K562 (cell line): ENCODE results near the gene OR10D3. TPM values are rescaled to one million over a fixed set of nuclear protein-coding genes. Genes with fewer than 3 reads are reported as not detected.
A peak's percentile ranks its signal among the peaks of the same experiment; 100 is the strongest.

ENCODE experiments used
- ATAC-seq: fragments of 200-7000 bp; cut with Tn5 transposase; 3 replicates; pipeline ENCODE4 v1.9.1; 2020; ENCODE audit warnings: moderate library complexity
- BruUV-seq: library from RNA; stranded (reverse); fragments of 400-500 nt; replicated peaks from 2 replicates; lab custom pipeline; 2021; lab: Mats Ljungman, UMichigan
- CTCF ChIA-PET: fragments of 300-600 bp; formaldehyde crosslinking; extraction: SDS; loops from one replicate; lab custom pipeline; 2021; ENCODE audit warnings: low intra/inter-chr PET ratio; lab: Yijun Ruan, JAX
- POLR2A ChIA-PET: fragments of 300-600, 350-650 bp; sonication (Branson Sonifier 250); formaldehyde crosslinking; extraction: SDS; loops from one replicate; lab custom pipeline; 2021; ENCODE audit warnings: antibody characterized with exemption, inconsistent platforms; lab: Yijun Ruan, JAX
- DNase-seq, 4 experiments: peaks; one replicate each; pipeline versions ENCODE4 v3.0.0 to v3.0.0-alpha.2; 2011 to 2018; ENCODE audit warnings: low spot score in 3 of 4, mixed read lengths in 3 of 4; ENCODE audit errors: extremely low read depth in 1 of 4
- FAIRE-seq: peaks from 2 replicates; lab custom pipeline; 2011; peaks lifted over from hg19 to GRCh38; lab: Jason Lieb, UNC
- H2AFZ ChIP-seq: 2 replicates; pipeline ENCODE4 v1.6.0; 2011; ENCODE audit warnings: low read depth, low read length, control low read depth, inconsistent platforms
- H3K27ac ChIP-seq: fragments of 200-600 bp; 3 replicates; pipeline ENCODE4 v1.8.0; 2011; ENCODE audit warnings: low read depth, mild to moderate bottlenecking, control low read depth, inconsistent platforms, low read length, moderate library complexity, mixed read lengths; ENCODE audit errors: extremely low read depth
- H3K27me3 ChIP-seq, 2 experiments: fragments of 300-600 bp in 1 of 2; 2 replicates in 1 of 2; 3 replicates in 1 of 2; pipeline versions ENCODE4 v1.6.0 to v1.8.0; 2011; ENCODE audit warnings: inconsistent platforms in 2 of 2, low read length in 2 of 2, mild to moderate bottlenecking in 1 of 2, mixed read lengths in 1 of 2, moderate library complexity in 1 of 2; ENCODE audit not compliant: control insufficient read depth in 2 of 2, insufficient read depth in 2 of 2
- H3K36me3 ChIP-seq: fragments of 300-600 bp; 3 replicates; pipeline ENCODE4 v1.8.0; 2011; ENCODE audit warnings: mild to moderate bottlenecking, low read length, inconsistent platforms; ENCODE audit not compliant: control insufficient read depth, insufficient read depth
- H3K4me1 ChIP-seq, 2 experiments: fragments of 200-600 bp in 1 of 2; replicated peaks in 1 of 2; 2 replicates in 1 of 2; 3 replicates in 1 of 2; pipeline versions ENCODE4 v1.5.1 to v1.8.0; 2011; ENCODE audit warnings: inconsistent platforms in 2 of 2, low read length in 2 of 2, mild to moderate bottlenecking in 1 of 2, mixed read lengths in 1 of 2, moderate library complexity in 1 of 2; ENCODE audit not compliant: control insufficient read depth in 2 of 2, insufficient read depth in 2 of 2
- H3K4me2 ChIP-seq: 2 replicates; pipeline ENCODE4 v1.6.1; 2011; ENCODE audit warnings: low read length, control low read depth, inconsistent platforms, mixed read lengths; ENCODE audit not compliant: insufficient read depth
- H3K4me3 ChIP-seq: fragments of 200-600 bp; sonication (generic), shearing (Covaris generic); 2 replicates; pipeline ENCODE4 v1.5.1; 2016; ENCODE audit warnings: control low read depth, inconsistent platforms
- H3K79me2 ChIP-seq: fragments of 200-600 bp; 3 replicates; pipeline ENCODE4 v1.8.0; 2011; ENCODE audit warnings: low read length, inconsistent platforms; ENCODE audit not compliant: control insufficient read depth, insufficient read depth
- H3K9ac ChIP-seq, 2 experiments: 2 replicates each; pipeline versions ENCODE4 v1.6.0 to v1.6.1; 2011; ENCODE audit warnings: low read depth in 2 of 2, low read length in 2 of 2, control low read depth in 1 of 2, inconsistent platforms in 1 of 2, mild to moderate bottlenecking in 1 of 2, mixed read lengths in 1 of 2; ENCODE audit not compliant: insufficient read depth in 1 of 2
- H3K9me1 ChIP-seq: one replicate; pipeline ENCODE4 v1.6.0; 2011; ENCODE audit warnings: inconsistent platforms, mild to moderate bottlenecking, low read length, moderate library complexity; ENCODE audit not compliant: control insufficient read depth, insufficient read depth
- H3K9me3 ChIP-seq: replicated peaks from 2 replicates; pipeline ENCODE4 v1.5.1; 2011; ENCODE audit warnings: low read depth, low read length, inconsistent platforms; ENCODE audit not compliant: control insufficient read depth, insufficient read depth
- H4K20me1 ChIP-seq: replicated peaks from 2 replicates; pipeline ENCODE4 v1.6.1; 2011; ENCODE audit warnings: low read length, inconsistent platforms, mixed read lengths; ENCODE audit not compliant: control insufficient read depth, insufficient read depth
- ATF6 ChIP-seq: sonication (generic); formaldehyde crosslinking; IDR thresholded peaks from 2 replicates; pipeline ENCODE4 v1.4.0; 2020; ENCODE audit warnings: mild to moderate bottlenecking, missing genetic modification reagents
- DDX20 ChIP-seq: fragments of 450-650 bp; IDR thresholded peaks from 2 replicates; pipeline ENCODE4 v1.6.1; 2016; ENCODE audit warnings: missing genetic modification characterization, low read depth, mild to moderate bottlenecking, missing compliant biosample characterization, moderate library complexity
- DMBX1 ChIP-seq: fragments of 250-450 bp; sonication (Bioruptor Pico); IDR thresholded peaks from 2 replicates; pipeline ENCODE4 v1.8.0; 2022; ENCODE audit warnings: inconsistent platforms, mild to moderate bottlenecking, moderate library complexity, borderline replicate concordance
- FOXA1 ChIP-seq: fragments of 450-650 bp; IDR thresholded peaks from 2 replicates; pipeline ENCODE4 v1.6.1; 2016; ENCODE audit warnings: mild to moderate bottlenecking, borderline replicate concordance
- FOXJ3 ChIP-seq: sonication (generic); formaldehyde crosslinking; IDR thresholded peaks from 2 replicates; pipeline ENCODE4 v1.4.0; 2020; ENCODE audit warnings: mild to moderate bottlenecking, missing genetic modification reagents
- KLF10 ChIP-seq: fragments of 250-450 bp; sonication (Bioruptor Pico); IDR thresholded peaks from 2 replicates; pipeline ENCODE4 v1.6.1; 2021; ENCODE audit warnings: matching md5 sums
- MITF ChIP-seq: IDR thresholded peaks from 2 replicates; pipeline ENCODE4 v1.6.1; 2014; ENCODE audit warnings: antibody characterized with exemption
- NFRKB ChIP-seq: fragments of 450-650 bp; IDR thresholded peaks from 2 replicates; pipeline ENCODE4 v1.6.1; 2016; ENCODE audit warnings: low read depth
- NR3C1 ChIP-seq: sonication (generic); formaldehyde crosslinking; IDR thresholded peaks from 2 replicates; pipeline ENCODE4 v1.8.1; 2022; ENCODE audit warnings: missing genetic modification reagents
- PHF21A ChIP-seq: fragments of 450-650 bp; IDR thresholded peaks from 2 replicates; pipeline ENCODE4 v1.6.1; 2017; ENCODE audit warnings: low read depth, borderline replicate concordance
- SIN3A ChIP-seq, 2 experiments: fragments of 150-350 bp in 1 of 2; IDR thresholded peaks; 2 replicates each; pipeline ENCODE4 v1.6.1; 2011 to 2016; ENCODE audit warnings: borderline replicate concordance in 2 of 2, low read depth in 2 of 2, low read length in 2 of 2, mild to moderate bottlenecking in 2 of 2, moderate library complexity in 2 of 2; ENCODE audit not compliant: control insufficient read depth in 1 of 2
- ZNF449 ChIP-seq: fragments of 250-450 bp; sonication (Bioruptor Pico); IDR thresholded peaks from 2 replicates; pipeline ENCODE4 v1.8.0; 2022; ENCODE audit warnings: moderate library complexity, mild to moderate bottlenecking, inconsistent platforms
- WGBS: fragments of 100-300 bp; shearing (Covaris generic); methylation state at CpG from one replicate; pipeline ENCODE4 v1.1.6; 2016; ENCODE audit warnings: low coverage, mixed read lengths; ENCODE audit not compliant: insufficient coverage; ENCODE audit errors: missing lambda C conversion rate; 5-methylcytosine and 5-hydroxymethylcytosine counted together
- in situ Hi-C: fragments of 300-500 bp; cut with MboI; formaldehyde crosslinking; loops from 4 replicates; pipeline ENCODE4 v1.15.0; 2018; ENCODE audit warnings: inconsistent platforms, mixed read lengths
- intact Hi-C: fragments of 100-400 bp; cut with micrococcal nuclease; formaldehyde crosslinking; loops from 2 replicates; pipeline ENCODE4 v1.14.2; 2022
- polyA plus RNA-seq, 8 experiments: library from polyadenylated mRNA; depleted of rRNA in 4 of 8; stranded (reverse) in 5 of 8; unstranded in 3 of 8; fragments of >200 nt; fragmentation: Nextera tagmentation in 2 of 8; fragmentation: Illumina TruSeq in 1 of 8; extraction: Ambion mirVana in 2 of 8; extraction: Trizol in 1 of 8; gene quantifications; 2 replicates each; pipeline versions ENCODE4 v1.2.1 to v1.2.3, GENCODE V29; 2011 to 2014; ENCODE audit warnings: inconsistent platforms in 1 of 8, missing spikeins in 1 of 8
- total RNA-seq, 7 experiments: library from RNA; depleted of rRNA in 6 of 7; stranded (reverse); fragments of >200 nt in 6 of 7; fragmentation: Illumina TruSeq in 2 of 7; extraction: Trizol in 2 of 7; gene quantifications; 2 replicates each; pipeline versions ENCODE4 v1.2.1 to v1.2.3, GENCODE V29; 2011 to 2021; ENCODE audit warnings: low replicate concordance in 1 of 7

OR10D3 gene
- total and polyA plus RNA-seq, 9 of the 15 experiments (the other 6 are each of a cell fraction or from before 2014, with no cell fraction given): 0.07 to 2.9 (median 0.80) TPM; not detected in 1

GRCh38 chr11:124224618-124225423 is 41.7 kb downstream of the OR10D3 start (continued):
- TF ChIP-seq DDX20 (tag): 0 out of 2 replicates have a peak, but pooled peaks have one; percentile 54

GRCh38 chr11:124225471-124225870 is 42.3 kb downstream of the OR10D3 start:
- FAIRE-seq (no peak), ATAC-seq (no peak)
- no peaks in the 10 kb centered on the region for H3K9me1 ChIP-seq
- TF ChIP-seq ATF6 (CRISPR knock-in tag) (no peak), KLF10 (CRISPR knock-in tag) (no peak), ZNF449 (CRISPR knock-in tag) (peak; percentile 30; the same call in 1 of the 2 replicates), NFRKB (no peak), SIN3A (IDR thresholded peaks at IDR 0.05; ENCODE audit: borderline replicate concordance in 2 of 2, control insufficient read depth in 1 of 2, low read depth in 2 of 2, low read length in 2 of 2) (no peak), FOXA1 (no peak), DMBX1 (CRISPR knock-in tag) (0 out of 2 replicates have a peak, but pooled peaks have one; percentile 9), FOXJ3 (CRISPR knock-in tag) (no peak), PHF21A (no peak), MITF (no peak), NR3C1 (CRISPR knock-in tag) (no peak)

More at GRCh38 chr11:124225471-124225870, 42.3 kb downstream of the OR10D3 start:
- Histone ChIP-seq H3K27ac (peak overlapping the region; percentile 97; the same call in 2 of the 3 replicates), H3K4me2 (no peak overlapping the region), H3K9ac (0 out of 4 replicates have a peak overlapping the region, but pooled peaks of 1 of the 2 experiments have one; percentile 6), H3K4me1 (peaks cover 9 to 20% of the 10 kb centered on the region in 2 experiments), H3K36me3 (no peaks in the 10 kb centered on the region), H3K4me3 (no peak overlapping the region), H3K9me3 (no peaks in the 10 kb centered on the region), H4K20me1 (no peaks in the 10 kb centered on the region), H3K79me2 (peaks cover 18% of the 10 kb centered on the region; the same call in 2 of the 3 replicates), H2AFZ (peak overlapping the region; percentile 90), H3K27me3 (no peaks in the 10 kb centered on the region)
- in situ Hi-C loops: no loop called here
- DNase-seq: no peak
- CTCF ChIA-PET: interaction anchor here (0.6 kb wide), 1 partner anchor 50 kb away, joined by 3 read pairs; no protein-coding TSS in a partner anchor
- 92% methylated on average over 1 of the region's 1 CpG for WGBS
- no TSS peak for BruUV-seq
- POLR2A ChIA-PET: interaction anchor here (0.9 kb wide), 1 partner anchor 54 kb away, joined by 3 read pairs; no protein-coding TSS in a partner anchor
- intact Hi-C loops: loop anchor here (2.0 kb wide), 1 partner anchor 19 kb away; no protein-coding TSS in a partner anchor
